ENCODE results near the gene KRT7. TPM values are rescaled to one million over a fixed set of nuclear protein-coding genes. Genes with fewer than 3 reads are reported as not detected.
A peak's percentile ranks its signal among the peaks of the same experiment; 100 is the strongest.
"Not testable (repeated sequence)": the region's sequence is repeated elsewhere in the genome, so short reads cannot be mapped to it uniquely, and the experiment has no call there.

KRT7 gene
- total RNA-seq, 1 experiment from 2014 or later, result 8.4 TPM

- no peak for DNase-seq (ENCODE audit: low read depth)
These were observed 3.2 kb upstream of the KRT7 start for GRCh38 chr12:52229836-52230343.

DNA sequence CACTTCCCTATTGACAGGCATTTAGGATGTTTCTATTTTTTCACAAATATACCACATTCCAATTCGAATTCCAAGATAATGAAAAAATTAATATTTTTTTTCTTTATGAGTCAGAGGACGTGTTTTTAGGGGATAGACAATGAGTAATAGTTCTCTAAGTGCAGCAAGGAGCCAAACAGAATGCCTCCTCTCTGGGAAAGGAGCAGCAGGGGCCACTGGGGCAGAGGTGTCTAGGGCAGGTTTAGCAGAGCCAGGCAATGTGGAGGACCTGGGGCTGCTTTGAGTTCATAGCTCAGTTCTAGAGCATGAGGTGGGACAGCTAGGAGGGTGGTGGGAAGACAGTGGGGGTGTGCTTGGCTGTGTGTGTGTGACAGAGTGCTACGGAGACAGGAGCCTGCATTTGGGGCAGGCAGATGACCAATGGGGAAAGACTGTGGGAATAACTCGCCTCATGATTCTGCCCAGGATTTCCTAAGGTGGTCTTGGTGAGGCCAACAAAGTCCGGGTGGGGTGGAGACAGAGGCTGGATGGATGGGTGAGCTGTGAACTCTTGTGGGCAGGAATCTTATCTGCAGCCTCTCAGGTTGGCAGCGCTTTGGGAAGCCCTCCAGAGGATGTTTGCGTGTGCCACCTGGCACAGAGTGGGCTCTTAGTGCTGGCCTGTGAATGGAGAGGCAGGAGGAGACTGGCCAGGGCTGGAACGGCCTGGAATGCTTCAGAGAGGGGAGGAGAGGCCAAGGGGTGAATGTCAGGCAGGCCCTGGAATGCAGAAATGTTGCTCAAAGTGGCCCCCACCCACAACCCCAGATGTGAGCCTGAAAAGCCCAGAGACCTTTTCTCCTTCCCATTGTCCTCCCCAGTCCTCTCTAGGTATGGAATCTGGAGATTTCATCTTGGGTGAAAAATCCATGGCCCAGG, 2.4 kb upstream of the KRT7 start:
- peak; percentile 83 for DNase-seq (ENCODE audit: low read depth)

DNA sequence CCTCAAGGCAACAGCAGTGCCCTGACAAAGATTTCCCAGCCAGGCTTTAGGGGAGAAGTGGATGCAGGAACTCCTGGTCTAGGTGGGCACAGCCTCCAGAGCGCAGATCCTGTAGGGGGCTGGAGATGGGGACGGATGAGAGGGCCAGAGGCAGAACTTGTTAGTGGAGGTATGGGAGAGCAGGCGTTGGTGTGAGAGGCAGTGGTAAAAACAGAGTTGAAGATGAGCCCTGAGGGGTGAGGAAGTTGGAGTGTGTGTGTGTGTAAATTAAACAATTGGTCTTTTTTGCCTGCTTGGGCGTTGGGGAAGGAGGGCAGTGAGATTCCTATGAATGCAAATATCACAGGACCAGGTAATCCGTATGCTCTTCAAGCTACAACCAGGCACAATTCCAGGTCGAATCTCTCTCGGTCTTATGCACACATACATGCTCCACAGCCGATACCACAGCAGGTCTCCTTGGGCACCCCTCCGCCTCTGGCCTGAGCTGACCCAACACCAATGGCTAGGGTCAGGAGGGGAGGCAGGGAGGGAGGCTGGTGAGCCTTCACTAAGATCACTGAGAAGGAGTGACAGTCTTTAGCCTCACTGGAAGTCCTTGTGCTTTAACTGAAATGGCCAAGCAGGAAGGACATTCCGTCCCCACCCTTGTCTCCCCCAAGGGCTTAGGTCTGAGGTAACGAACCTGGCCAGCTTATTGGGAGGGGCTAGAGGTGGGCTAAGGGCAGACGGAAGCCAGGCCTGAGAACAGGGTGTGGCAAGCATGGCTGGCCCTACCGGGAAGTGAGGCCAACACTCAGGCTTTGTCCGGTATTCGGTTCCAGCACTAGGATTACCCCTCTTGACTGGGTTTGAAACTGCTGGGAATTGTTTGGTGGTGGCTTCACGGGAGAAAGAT, 1.5 kb upstream of the KRT7 start:
- no peak for DNase-seq (ENCODE audit: low read depth)

DNA sequence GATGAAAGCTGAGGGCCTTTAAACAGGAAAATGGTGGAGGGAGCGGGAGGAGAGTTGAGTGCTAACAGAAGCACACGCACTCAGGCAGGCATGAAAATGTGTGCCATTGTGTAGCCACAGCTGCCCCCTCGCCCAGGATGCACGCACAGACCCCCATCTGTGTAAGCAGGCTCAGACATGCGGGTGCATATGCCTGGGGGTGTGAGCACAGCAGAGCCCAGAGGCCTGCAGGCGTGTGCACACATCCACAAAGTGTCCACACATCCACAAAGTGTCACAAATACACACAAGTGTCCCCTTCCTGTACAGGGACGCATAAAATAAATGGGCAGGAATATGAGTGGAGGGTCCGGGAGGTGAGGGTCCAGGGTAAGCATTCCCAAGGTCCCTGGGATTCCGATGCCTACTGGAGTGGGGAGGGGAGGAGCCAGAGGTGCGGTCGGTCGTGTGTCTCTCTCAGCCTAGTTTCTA, 805 bp upstream of the KRT7 start:
- DNase-seq (ENCODE audit: low read depth), result no peak

DNA sequence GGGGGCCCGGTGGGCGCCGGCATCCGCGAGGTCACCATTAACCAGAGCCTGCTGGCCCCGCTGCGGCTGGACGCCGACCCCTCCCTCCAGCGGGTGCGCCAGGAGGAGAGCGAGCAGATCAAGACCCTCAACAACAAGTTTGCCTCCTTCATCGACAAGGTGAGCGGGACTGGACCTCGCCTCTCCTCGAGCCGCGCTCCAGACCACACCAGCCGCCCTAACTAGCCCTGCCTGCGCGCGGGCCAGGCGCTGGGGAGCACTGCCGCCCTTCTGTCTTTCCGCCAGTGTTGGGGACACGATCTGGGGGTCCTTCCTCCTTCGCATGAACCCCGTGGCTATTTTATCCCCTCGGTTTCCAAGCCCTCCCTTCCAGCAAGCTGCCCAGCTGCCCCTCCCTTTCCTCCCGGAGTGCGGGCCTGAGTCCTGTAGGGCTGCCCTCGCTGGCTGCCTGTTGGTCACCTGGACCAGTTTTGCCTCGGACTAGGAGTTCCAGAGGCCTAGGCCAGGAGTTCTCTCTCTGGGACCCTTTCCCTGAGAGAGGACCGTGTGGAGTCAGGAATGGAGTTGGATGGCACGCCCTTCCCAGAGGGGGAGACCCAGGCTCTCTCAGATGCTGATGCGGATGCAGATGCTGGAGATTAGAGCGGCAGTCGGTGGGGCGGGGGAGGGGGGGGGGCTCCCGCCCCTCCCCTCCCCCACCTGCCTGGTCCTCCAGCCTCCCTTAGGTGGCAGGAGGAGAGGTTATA, 592 bp downstream of the KRT7 start:
- no peak for DNase-seq (ENCODE audit: low read depth)

- DNase-seq (ENCODE audit: low read depth), result no peak
These were observed 1.3 kb downstream of the KRT7 start for GRCh38 chr12:52234223-52234810.

DNA sequence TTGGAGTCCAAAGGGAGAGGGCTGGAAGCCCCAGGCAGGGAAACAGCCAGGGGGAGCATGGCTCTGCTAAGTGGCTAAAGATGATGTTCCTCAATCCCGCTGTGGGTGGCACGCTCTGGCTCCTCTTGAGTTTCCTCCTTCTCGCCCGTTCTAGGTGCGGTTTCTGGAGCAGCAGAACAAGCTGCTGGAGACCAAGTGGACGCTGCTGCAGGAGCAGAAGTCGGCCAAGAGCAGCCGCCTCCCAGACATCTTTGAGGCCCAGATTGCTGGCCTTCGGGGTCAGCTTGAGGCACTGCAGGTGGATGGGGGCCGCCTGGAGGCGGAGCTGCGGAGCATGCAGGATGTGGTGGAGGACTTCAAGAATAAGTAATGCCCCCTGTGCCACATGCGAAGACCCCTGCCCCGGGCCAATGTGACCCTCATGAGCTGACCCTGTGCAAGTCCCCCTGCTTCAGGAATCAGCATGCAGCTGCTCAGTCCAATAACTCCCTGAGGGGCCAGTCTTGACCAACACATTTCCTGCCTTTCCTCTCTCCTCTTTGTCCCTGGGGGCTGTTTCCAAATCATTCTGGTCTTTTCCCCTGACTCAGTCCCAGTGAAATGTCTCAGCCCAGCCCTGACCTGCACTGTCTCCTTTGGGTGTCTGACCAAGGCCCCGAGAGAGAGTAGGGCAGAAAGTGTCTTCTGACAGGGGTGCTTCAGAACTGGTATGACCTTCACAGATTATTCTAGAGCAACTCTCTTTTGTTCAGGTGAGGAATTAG, 2.1 kb downstream of the KRT7 start:
- DNase-seq (ENCODE audit: low read depth), result peak; percentile 72

DNA sequence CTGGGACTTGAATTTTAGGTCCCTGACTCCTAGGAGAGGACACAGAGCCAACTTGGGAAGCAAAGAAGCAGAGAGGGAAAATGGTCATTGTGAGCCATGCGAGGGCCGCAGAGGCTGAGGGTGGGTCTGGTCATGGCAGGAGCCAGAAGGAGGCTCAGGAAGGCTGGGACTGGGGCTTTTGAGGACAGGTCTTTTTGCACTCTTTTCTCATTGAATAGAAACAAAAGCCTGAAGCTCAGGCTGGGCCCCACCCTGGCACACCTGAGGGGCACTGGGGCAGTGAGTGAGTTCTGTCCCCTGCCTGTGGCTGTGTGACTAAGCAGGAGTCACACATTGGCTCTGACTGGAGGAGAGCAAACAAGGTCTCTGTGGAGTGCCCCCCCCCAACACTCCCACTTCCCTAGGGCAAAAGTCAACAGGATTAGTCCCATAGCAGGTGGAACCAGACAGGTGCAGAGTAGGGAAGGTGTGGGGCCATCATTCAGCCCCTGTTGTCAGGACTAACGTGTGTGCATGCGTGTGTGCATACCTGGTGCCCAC, 2.8 kb downstream of the KRT7 start:
- DNase-seq (ENCODE audit: low read depth), result peak; percentile 52

- DNase-seq (ENCODE audit: low read depth), result no peak
These were observed 3.5 kb downstream of the KRT7 start for GRCh38 chr12:52236386-52237050.

DNA sequence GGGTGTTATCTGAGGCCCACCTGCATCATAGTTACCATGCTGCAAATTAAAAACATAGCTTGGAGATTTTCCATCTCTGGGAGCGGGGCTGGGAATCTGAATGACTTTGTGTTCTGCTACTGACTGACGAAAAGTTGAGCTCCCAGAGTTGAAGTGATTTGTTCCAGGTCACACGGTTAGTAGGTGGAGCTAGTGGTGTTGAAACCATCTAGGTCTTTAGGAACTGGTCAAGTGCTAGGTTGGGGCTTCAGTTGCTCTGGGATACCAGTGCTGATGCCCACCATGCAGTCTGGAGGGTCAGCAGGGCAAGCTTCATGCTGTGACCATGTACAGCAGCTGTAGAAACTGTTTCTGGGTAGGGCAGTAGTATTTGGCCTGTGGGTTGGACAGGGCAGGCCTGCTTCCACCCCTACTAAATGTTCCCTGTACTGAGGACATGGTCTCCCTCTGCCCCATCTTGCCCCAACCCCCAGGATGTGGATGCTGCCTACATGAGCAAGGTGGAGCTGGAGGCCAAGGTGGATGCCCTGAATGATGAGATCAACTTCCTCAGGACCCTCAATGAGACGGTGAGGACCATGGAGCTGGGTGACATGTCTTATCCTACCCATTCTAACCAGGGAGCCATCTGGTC, 5.3 kb downstream of the KRT7 start:
- DNase-seq (ENCODE audit: low read depth), result no peak

DNA sequence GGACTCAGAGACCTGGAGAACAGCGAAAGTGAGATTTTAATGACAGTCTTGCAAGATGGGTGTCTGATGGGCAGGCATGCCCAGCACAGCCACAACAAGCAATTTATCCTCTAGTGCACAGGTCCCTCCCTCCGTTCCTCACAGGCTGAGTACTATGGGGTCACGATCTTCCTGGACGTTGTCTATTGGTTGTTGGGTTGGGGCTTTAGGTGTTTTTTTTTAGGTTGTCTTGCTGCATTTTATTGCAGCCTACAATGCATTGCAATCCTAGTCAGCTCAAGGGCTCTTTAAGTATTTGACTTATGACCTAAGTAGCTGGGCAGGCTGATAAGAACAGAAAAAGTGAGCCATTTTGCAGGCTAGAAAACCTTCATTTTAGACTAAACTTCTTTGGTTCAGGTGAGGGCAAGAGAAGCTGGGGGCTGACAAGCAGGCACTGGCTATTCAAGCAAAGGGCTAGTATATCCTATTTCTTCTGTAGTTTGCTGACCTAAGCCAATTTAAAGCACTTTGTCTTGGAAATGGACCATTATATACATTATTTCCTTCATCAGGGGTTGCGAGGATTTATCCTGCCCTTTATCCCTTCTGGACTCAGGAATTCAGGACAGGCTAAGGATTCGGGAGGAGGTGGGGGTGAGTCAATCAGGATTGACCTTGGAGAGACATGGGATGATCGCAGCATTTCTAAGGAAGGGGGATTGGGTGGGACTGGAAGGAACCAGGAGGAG, 6.0 kb downstream of the KRT7 start:
- no peak for DNase-seq (ENCODE audit: low read depth)

GRCh38 chr12:52239767-52240166, 6.7 kb downstream of the KRT7 start:
- no peak for DNase-seq (ENCODE audit: low read depth)

DNA sequence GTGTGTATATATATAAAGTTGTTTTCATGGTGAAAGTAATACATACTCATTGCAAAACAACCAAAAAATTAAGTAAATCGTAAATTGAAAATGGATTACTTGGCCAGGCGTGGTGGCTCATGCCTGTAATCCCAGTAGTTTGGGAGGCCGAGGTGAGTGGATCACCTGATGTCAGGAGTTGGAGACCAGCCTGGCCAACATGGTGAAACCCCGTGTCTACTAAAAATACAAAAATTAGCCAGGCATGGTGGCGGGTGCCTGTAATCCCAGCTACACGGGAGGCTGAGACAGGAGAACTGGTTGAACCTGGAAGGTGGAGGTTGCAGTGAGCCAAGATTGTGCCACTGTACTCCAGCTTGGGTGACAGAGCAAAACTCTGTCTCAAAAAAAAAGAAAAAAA, 7.2 kb downstream of the KRT7 start:
- not testable (repeated sequence) for DNase-seq (ENCODE audit: low read depth)

DNA sequence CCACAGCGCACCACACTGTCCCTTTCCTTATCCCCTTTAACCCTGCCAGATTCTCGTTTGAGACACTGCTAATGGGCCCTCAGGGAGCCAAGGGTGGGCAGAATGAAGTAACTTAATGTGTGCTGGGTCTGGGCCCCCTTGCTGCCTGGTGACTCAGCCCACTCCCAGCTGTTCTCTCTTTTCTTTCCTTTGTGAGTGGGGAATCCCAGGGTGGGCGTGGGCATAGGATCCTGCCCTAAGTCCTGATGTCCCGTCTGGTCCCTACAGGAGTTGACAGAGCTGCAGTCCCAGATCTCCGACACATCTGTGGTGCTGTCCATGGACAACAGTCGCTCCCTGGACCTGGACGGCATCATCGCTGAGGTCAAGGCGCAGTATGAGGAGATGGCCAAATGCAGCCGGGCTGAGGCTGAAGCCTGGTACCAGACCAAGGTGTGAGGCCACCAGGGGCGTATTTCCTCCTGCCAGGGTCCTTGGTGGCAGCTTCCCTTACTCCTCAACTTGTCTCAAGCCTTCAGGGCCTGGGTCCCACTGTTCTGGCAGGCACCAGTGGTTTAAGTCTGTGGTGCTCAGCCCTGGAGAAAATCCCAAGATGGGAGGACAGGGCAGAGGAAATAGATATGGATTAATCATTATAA, 8.3 kb downstream of the KRT7 start:
- DNase-seq (ENCODE audit: low read depth), result no peak

DNA sequence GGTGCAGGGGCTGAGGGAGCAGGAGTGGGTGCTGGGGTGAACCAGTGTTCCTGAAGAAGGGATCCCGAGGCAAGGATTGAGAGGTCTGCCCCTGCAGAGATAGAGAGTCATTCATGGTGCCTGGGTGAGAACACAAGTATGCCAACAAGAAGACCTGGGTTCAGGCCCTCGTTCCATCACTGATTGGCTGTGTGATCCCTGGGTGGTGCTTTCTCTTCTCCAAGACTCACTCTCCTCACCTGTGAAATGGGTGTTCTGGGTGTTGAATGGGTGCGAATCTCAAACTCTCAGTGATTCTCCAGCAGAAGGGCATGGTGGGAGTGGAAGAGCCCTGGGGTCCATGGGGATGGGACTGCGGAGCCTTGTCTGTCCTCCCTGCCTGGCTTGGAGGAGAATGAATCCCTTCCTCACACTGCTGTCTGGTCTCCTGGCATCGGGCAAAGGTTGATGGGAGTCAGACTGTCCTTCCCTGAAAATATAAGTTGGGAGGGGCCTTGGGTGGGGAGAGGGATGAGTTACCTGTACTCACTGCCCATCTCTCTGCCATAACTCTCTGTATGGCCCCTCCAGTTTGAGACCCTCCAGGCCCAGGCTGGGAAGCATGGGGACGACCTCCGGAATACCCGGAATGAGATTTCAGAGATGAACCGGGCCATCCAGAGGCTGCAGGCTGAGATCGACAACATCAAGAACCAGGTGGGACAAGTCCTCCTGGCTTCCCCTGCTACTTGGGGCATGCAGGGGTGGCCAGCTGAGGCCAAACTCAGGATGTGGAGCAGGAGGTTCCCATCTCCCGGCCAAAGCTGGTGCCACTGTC, 9.6 kb downstream of the KRT7 start:
- DNase-seq (ENCODE audit: low read depth), result no peak

- DNase-seq (ENCODE audit: low read depth), result peak; percentile 74
These were observed 10.3 kb downstream of the KRT7 start for GRCh38 chr12:52243259-52243855.
